Astrocyte (in vitro differentiated cells and primary cell): ENCODE measurements around the gene NEMP2.

Experiments used
- CTCF ChIP-seq: IDR thresholded peaks from 2 replicates; pipeline ENCODE4 v1.5.1; 2011; ENCODE audit warnings: low read depth, mild to moderate bottlenecking, inconsistent platforms, low read length, moderate library complexity; ENCODE audit not compliant: insufficient read depth
- EZH2 ChIP-seq: IDR thresholded peaks from 2 replicates; pipeline ENCODE4 v1.6.1; 2012; ENCODE audit warnings: mild to moderate bottlenecking, low read length, inconsistent platforms; ENCODE audit not compliant: insufficient read depth

GRCh38 chr2:190563646-190564045 lies 29.1 kb upstream of the NEMP2 start:
- TF ChIP-seq EZH2 = no peak
- TF ChIP-seq CTCF = no peak
